ENCODE measurements around the gene DOCK6.
"Not testable (repeated sequence)": the region's sequence is repeated elsewhere in the genome, so short reads cannot be mapped to it uniquely, and the experiment has no call there.

DOCK6 gene

DNA sequence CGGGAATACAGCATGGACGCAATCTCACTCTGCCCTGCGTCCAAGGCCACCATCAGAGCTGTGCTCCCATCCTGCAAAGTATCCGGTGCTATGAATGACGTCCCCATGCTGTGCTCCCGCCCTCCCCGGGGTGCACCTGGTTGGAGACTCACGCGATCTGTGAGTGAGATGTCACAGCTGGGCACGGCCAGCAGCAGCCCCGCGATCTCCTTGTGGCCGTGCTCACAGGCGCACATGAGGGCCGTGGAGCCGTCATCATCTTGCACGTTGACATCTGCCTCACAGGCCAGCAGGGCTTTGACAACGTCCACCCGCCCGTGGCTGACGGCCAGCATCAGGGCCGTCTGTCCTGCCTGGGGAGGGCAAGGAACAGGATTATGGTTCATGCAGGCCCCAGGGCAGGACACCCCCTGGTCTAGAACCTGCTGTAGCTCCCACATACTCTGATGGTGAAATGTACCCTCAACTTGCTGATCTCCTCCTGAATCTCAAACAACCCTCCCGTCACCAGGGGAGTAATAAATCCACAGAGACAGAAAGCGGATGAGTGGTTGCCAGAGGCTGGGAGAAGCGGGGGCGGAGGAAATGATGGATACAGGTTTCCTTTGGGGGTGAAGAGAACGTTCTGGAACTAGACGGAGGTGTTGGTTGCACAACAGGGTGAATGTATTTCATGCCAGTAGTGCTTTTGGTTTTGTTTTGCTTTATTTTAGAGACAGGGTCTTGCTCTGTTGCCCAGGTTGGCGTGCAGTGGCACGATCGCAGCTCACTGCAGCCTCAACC, 92.2 kb downstream of the DOCK6 start:
- no peak overlapping the region for H3K4me3 ChIP-seq (ENCODE audit: low read depth, low read length)
- TF ChIP-seq, protein P1, sequence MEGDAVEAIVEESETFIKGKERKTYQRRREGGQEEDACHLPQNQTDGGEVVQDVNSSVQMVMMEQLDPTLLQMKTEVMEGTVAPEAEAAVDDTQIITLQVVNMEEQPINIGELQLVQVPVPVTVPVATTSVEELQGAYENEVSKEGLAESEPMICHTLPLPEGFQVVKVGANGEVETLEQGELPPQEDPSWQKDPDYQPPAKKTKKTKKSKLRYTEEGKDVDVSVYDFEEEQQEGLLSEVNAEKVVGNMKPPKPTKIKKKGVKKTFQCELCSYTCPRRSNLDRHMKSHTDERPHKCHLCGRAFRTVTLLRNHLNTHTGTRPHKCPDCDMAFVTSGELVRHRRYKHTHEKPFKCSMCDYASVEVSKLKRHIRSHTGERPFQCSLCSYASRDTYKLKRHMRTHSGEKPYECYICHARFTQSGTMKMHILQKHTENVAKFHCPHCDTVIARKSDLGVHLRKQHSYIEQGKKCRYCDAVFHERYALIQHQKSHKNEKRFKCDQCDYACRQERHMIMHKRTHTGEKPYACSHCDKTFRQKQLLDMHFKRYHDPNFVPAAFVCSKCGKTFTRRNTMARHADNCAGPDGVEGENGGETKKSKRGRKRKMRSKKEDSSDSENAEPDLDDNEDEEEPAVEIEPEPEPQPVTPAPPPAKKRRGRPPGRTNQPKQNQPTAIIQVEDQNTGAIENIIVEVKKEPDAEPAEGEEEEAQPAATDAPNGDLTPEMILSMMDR (IDR thresholded peaks at IDR 0.05; ENCODE audit: low read depth, low read length) = no peak

DNA sequence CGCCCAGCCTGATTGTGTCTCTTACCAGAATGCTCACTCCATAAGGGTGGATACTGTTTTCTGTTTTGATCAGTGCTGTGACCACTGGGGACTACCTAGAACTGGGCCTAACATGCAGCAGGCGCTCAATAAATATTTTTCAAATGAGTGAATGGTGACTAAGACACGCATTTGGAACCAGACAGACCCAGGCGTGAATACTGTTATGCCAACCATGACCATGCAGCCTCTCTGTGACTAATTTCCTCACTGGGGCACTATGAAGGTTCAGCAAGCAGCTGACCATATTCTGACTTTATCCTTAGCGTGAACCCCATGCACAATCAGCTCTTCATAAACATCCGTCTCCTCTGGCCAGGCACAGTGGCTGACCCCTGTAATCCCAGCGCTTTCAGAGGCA, 93.8 kb downstream of the DOCK6 start:
- no peak overlapping the region for H3K4me3 ChIP-seq (ENCODE audit: low read depth, low read length)
- TF ChIP-seq, protein P1 (IDR thresholded peaks at IDR 0.05; ENCODE audit: low read depth, low read length) = no peak

DNA sequence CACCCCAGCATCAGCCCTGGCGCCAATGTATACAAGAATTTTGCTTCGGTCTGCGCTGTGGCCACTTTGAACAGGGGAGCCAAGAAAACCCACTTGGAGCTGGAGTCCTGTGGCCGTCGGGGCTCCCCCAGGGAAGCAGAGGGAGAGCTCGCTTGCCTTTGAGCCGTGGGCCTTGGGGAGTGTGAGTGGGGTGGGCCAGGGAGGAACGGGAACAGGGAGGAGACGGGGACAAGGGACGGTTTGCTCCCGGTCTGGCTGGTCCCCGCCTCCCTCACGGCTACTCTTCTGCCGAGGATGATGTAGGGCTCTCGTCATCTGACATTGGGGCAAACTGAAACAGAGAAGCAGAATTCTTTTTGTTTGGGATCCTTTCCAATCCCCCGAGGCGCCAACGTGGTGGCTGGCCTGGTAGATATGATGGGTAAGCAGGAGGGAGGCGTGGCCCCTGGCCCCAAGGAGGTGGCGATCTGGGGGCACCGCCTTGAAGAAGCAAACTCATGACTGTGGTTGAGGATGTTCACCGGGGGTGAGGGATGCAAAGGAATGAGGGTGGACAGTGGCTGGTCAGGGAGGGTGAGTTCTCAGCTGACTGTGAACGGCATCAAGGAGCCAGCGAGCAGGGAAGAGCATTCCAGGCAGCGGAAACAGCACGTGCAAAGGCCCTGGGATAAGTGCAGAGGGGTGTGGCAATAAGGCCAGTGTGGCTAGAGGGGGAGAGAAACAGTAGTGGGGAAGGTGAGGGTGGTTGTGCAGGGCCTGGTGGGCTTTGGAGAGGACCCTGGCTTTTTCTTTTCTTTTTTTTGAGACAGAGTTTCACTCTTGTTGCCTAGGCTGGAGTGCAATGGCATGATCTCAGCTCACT, 95.8 kb downstream of the DOCK6 start:
- H3K4me3 ChIP-seq (ENCODE audit: low read depth, low read length) = no peak overlapping the region
- TF ChIP-seq, protein P1 (IDR thresholded peaks at IDR 0.05; ENCODE audit: low read depth, low read length) = no peak

DNA sequence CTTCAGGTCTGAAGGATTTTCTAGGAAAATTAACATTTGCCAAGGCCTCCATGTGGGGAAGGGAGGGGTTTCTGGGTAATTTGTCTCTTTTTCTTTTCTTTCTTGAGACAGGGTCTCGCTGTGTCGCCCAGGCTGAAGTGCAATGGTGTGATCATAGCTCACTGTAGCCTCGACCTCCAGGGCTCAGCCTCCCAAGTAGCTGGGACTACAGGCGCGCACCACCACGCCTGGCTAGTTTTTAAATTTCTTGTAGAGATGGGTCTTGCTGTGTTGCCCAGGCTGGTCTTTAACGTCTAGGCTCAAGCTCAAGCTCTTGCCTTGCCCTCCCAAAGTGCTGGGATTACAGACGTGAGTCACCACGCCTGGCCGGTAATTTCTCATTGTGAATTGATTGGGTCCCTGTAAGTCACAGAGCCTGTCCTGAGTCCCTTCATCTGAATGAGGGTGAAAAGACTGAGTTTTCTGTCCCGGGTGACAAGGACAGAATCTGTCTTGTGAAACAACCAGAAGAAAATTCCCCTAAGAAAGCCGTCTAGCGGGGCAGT, 96.8 kb downstream of the DOCK6 start:
- H3K4me3 ChIP-seq (ENCODE audit: low read depth, low read length) = no peak overlapping the region
- TF ChIP-seq, protein P1 (IDR thresholded peaks at IDR 0.05; ENCODE audit: low read depth, low read length) = no peak

DNA sequence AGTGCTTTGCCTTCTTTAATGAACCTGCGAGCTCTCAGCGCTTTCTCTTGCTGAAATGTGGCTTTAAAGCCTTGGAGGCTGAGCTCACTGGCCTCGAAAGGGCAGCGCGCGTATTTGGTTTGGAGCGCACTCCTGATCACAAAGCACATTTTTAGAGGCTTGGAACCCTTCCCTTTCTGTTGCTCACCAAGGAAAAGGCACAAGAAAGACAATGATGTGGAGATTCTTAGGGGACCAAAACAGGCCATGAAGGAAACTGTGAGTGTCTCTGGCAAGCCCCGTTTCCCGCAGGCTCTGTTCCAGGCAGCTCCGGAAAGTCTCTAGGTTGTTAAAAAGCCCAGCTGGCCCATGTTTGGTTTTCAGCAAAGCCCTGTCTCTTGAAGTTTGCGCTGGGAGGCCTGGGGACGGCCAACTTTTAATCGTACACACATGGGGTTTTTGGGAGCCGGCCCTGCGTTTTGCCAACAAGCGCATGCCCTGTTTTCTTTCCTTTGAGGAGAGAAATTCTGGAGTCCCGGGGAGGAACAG, 97.4 kb downstream of the DOCK6 start:
- TF ChIP-seq, protein P1 (IDR thresholded peaks at IDR 0.05; ENCODE audit: low read depth, low read length) = no peak
- H3K4me3 ChIP-seq (ENCODE audit: low read depth, low read length) = no peak overlapping the region

DNA sequence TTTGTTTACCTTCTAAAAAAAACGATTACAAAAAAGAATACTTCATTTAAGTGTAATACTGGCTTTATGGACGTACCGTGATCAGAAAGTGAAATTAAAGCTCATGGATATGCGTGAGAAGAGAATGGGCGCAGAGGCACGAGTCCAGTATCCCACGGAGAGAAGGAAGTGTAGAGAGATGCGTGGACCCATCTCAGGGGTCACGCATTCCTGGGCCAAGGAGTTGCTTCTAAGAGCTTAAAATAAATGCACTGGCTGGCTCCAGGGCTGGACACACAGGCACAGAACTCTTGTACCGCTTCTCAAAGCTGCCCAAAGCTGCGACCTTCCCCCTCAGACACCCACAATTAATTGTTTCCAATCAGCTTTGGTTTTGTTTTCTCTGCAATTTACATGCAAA, 98.0 kb downstream of the DOCK6 start:
- no peak overlapping the region for H3K4me3 ChIP-seq (ENCODE audit: low read depth, low read length)
- TF ChIP-seq, protein P1 (IDR thresholded peaks at IDR 0.05; ENCODE audit: low read depth, low read length) = no peak

DNA sequence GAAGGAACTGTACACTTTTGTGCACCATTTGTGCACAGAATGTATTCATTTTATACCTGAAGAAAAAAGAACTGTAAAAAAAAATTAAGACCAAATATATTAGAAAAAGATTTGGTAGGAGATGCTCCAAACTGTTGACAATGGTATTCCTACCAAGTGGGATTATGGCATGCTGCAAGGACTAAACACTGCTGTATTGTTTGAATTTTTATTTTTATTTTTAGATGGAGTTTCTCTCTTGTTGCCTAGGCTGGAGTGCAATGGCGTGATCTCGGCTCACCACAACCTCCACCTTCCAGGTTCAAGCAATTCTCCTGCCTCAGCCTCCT, 101.9 kb downstream of the DOCK6 start:
- H3K4me3 ChIP-seq (ENCODE audit: low read depth, low read length) = not testable (repeated sequence)
